GM08714 (cell line): ENCODE results near the gene NBAS.
"Not testable (repeated sequence)": the region's sequence is repeated elsewhere in the genome, so short reads cannot be mapped to it uniquely, and the experiment has no call there.

Experiments
- H3K4me3 ChIP-seq: fragments of 200-500 bp; sonication (Bioruptor generic); 2 replicates; pipeline ENCODE4 v1.5.1; 2014; ENCODE audit warnings: mild to moderate bottlenecking, low read length, inconsistent platforms
- ZNF274 ChIP-seq: IDR thresholded peaks from 2 replicates; pipeline ENCODE4 v1.6.1; 2012; ENCODE audit warnings: mild to moderate bottlenecking, low read depth, low read length

The NBAS gene

GRCh38 chr2:15253835-15254286 is 307.3 kb downstream of the NBAS start:
- no peak for TF ChIP-seq ZNF274
- no peak overlapping the region for H3K4me3 ChIP-seq

- H3K4me3 ChIP-seq = no peak overlapping the region
- TF ChIP-seq ZNF274 = no peak
These were observed 307.9 kb downstream of the NBAS start for GRCh38 chr2:15253247-15253646.

GRCh38 chr2:15251753-15252152 is 309.4 kb downstream of the NBAS start:
- no peak for TF ChIP-seq ZNF274
- no peak overlapping the region for H3K4me3 ChIP-seq

- H3K4me3 ChIP-seq = not testable (repeated sequence)
These were observed 310.2 kb downstream of the NBAS start for GRCh38 chr2:15250946-15251345.

GRCh38 chr2:15246870-15247269 is 314.3 kb downstream of the NBAS start:
- no peak overlapping the region for H3K4me3 ChIP-seq
- TF ChIP-seq ZNF274 = no peak

GRCh38 chr2:15243762-15244161 is 317.4 kb downstream of the NBAS start:
- no peak overlapping the region for H3K4me3 ChIP-seq
- no peak for TF ChIP-seq ZNF274

GRCh38 chr2:15242936-15243461 is 318.1 kb downstream of the NBAS start:
- no peak for TF ChIP-seq ZNF274
- no peak overlapping the region for H3K4me3 ChIP-seq

- no peak for TF ChIP-seq ZNF274
- no peak overlapping the region for H3K4me3 ChIP-seq
These were observed 319.2 kb downstream of the NBAS start for GRCh38 chr2:15241929-15242328.

- H3K4me3 ChIP-seq = no peak overlapping the region
- no peak for TF ChIP-seq ZNF274
These were observed 319.9 kb downstream of the NBAS start for GRCh38 chr2:15241201-15241600.

- no peak overlapping the region for H3K4me3 ChIP-seq
- TF ChIP-seq ZNF274 = no peak
These were observed 323.1 kb downstream of the NBAS start for GRCh38 chr2:15238028-15238427.

- no peak for TF ChIP-seq ZNF274
- H3K4me3 ChIP-seq = no peak overlapping the region
These were observed 330.4 kb downstream of the NBAS start for GRCh38 chr2:15230599-15231192.

- TF ChIP-seq ZNF274 = no peak
- H3K4me3 ChIP-seq = no peak overlapping the region
These were observed 334.5 kb downstream of the NBAS start for GRCh38 chr2:15226661-15227060.

GRCh38 chr2:15225131-15225530 is 336.0 kb downstream of the NBAS start:
- TF ChIP-seq ZNF274 = no peak
- no peak overlapping the region for H3K4me3 ChIP-seq

- TF ChIP-seq ZNF274 = no peak
- no peak overlapping the region for H3K4me3 ChIP-seq
These were observed 336.5 kb downstream of the NBAS start for GRCh38 chr2:15224641-15225040.

- no peak for TF ChIP-seq ZNF274
- H3K4me3 ChIP-seq = no peak overlapping the region
These were observed 337.2 kb downstream of the NBAS start for GRCh38 chr2:15223887-15224286.

GRCh38 chr2:15222856-15223255 is 338.3 kb downstream of the NBAS start:
- TF ChIP-seq ZNF274 = no peak
- no peak overlapping the region for H3K4me3 ChIP-seq

GRCh38 chr2:15220603-15221002 is 340.5 kb downstream of the NBAS start:
- TF ChIP-seq ZNF274 = no peak
- H3K4me3 ChIP-seq = no peak overlapping the region
